Ovary (tissue), 9 donors: ENCODE measurements around the gene FAM20A. TPM values are rescaled to one million over a fixed set of nuclear protein-coding genes. Genes with fewer than 3 reads are reported as not detected.

Experiments used
- DNase-seq, 5 donors: peaks; one replicate each; pipeline ENCODE4 v3.0.0-alpha.2; 2019 to 2020
- H3K27ac ChIP-seq, 2 donors: fragments of 200-600 bp; one replicate each; pipeline versions ENCODE4 v1.5.1 to v1.8.0; 2019 to 2022
- H3K27me3 ChIP-seq: fragments of 200-600 bp; one replicate; pipeline ENCODE4 v1.8.0; 2022
- H3K36me3 ChIP-seq: fragments of 200-600 bp; sonication (generic); one replicate; pipeline ENCODE4 v1.5.1; 2019
- H3K4me1 ChIP-seq: one replicate; pipeline ENCODE4 v1.8.1; 2013; ENCODE audit warnings: mild to moderate bottlenecking, moderate library complexity; ENCODE audit not compliant: insufficient read depth
- H3K4me3 ChIP-seq: fragments of 200-600 bp; sonication (generic); one replicate; pipeline ENCODE4 v1.5.1; 2017
- H3K9me3 ChIP-seq, 2 donors: fragments of 200-600 bp in 1 of 2; sonication (generic) in 1 of 2; one replicate each; pipeline versions ENCODE4 v1.5.1 to v1.8.1; 2013 to 2019; ENCODE audit warnings: mild to moderate bottlenecking in 1 of 2, moderate library complexity in 1 of 2
- EP300 ChIP-seq: sonication (generic); formaldehyde crosslinking; IDR thresholded peaks from one replicate; pipeline ENCODE4 v1.6.1; 2017; ENCODE audit warnings: antibody characterized with exemption
- POLR2A ChIP-seq: fragments of 450-650 bp; IDR thresholded peaks from one replicate; pipeline ENCODE4 v1.6.1; 2017; ENCODE audit warnings: antibody characterized with exemption, mild to moderate bottlenecking, moderate library complexity
- WGBS, 3 donors: extraction: QIAGEN DNeasy Blood & Tissue Kit in 1 of 3; methylation state at CpG; one replicate each; pipeline versions ENCODE4 v1.1.5 to v1.1.7; 2013 to 2017; 5-methylcytosine and 5-hydroxymethylcytosine counted together
- intact Hi-C, 4 donors: fragments of 100-400 bp; cut with DNase I; formaldehyde crosslinking; loops; one replicate each; pipeline versions ENCODE4 v1.11.0 to v1.15.1; 2022 to 2023
- polyA plus RNA-seq, 2 donors: library from polyadenylated mRNA; stranded (reverse); fragments of 200-250 nt in 1 of 2; fragments of 350-450 nt in 1 of 2; fragmentation: Illumina TruSeq in 1 of 2; extraction: RNeasy Lipid Tissue Mini Kit (QIAGEN cat#74804) in 1 of 2; gene quantifications; one replicate each; pipeline ENCODE4 v1.2.3, GENCODE V29; 2013 to 2014
- total RNA-seq, 7 donors: library from RNA; depleted of rRNA in 2 of 7; stranded (reverse); fragments of >200 nt in 2 of 7; fragmentation: NEBNext Ultra II Directional in 3 of 7; extraction: Animal tissue kit (Norgen Biotek cat#: 25700) in 3 of 7; gene quantifications; one replicate each; pipeline versions ENCODE4 v1.1.0 to v1.2.4, GENCODE V29; 2016 to 2023
- TF ChIP-seq, protein P1 (sequence below), 3 donors: fragments of 450-650 bp in 2 of 3; fragments of 200-600 bp in 1 of 3; IDR thresholded peaks; one replicate each; pipeline versions ENCODE4 v1.5.1 to v1.8.0; 2016 to 2022; ENCODE audit warnings: antibody characterized with exemption in 3 of 3, mild to moderate bottlenecking in 1 of 3
- donor health status: DM: no; HTN: no; CAD: no; lungs with moderate emphysema.
- donor health status: DM: no; HTN: no; CAD: no.
- donor health status: Bipolar disorder and iron deficiency.
- donor health status: DM: yes; HTN: yes; CAD: no.
- donor health status: DM: no; HTN: no; CAD: no.
- donor health status: DM: yes; HTN: yes; CAD: no.

Gene FAM20A
- total and polyA plus RNA-seq, 9 donors: 4.9 to 75.8 (median 19.7) TPM

DNA sequence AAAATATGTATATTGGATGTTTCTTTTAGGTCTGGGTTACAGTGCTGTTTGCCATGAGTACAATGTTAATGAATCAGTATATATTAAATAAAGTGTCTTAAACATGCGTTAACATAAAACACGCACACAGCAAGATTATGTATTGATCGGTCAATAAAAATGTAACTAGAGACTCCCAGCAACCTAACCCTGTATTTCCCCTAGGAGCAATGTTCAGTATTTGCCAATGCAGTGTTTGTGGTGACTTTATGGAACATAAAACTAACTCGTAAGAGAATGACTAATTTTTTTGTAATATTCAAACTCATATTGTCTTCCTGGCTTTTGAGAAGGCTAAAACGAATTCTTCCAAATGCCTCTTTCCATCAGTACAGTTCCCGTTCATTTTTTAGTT is 66.5 kb downstream of the FAM20A start:
- Histone ChIP-seq H3K9me3 (no peaks in the 10 kb centered on the region), H3K36me3 (no peaks in the 10 kb centered on the region), H3K4me3 (no peak overlapping the region), H3K27me3 (no peaks in the 10 kb centered on the region), H3K27ac (no peak overlapping the region), H3K4me1 (no peaks in the 10 kb centered on the region)
- TF ChIP-seq POLR2A (no peak), EP300 (no peak)
- TF ChIP-seq, protein P1, sequence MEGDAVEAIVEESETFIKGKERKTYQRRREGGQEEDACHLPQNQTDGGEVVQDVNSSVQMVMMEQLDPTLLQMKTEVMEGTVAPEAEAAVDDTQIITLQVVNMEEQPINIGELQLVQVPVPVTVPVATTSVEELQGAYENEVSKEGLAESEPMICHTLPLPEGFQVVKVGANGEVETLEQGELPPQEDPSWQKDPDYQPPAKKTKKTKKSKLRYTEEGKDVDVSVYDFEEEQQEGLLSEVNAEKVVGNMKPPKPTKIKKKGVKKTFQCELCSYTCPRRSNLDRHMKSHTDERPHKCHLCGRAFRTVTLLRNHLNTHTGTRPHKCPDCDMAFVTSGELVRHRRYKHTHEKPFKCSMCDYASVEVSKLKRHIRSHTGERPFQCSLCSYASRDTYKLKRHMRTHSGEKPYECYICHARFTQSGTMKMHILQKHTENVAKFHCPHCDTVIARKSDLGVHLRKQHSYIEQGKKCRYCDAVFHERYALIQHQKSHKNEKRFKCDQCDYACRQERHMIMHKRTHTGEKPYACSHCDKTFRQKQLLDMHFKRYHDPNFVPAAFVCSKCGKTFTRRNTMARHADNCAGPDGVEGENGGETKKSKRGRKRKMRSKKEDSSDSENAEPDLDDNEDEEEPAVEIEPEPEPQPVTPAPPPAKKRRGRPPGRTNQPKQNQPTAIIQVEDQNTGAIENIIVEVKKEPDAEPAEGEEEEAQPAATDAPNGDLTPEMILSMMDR (IDR thresholded peaks at IDR 0.05): no peak
- intact Hi-C loops: loop anchor here in 2 of 4 donors (5.0 to 10.0 kb wide), 2 partner anchors 60 to 68 kb away; partner anchors contain the start of gene FAM20A (in 1 of the 2)
- no peak for DNase-seq
- WGBS, 3 donors: 83 to 87% (median 85%) methylated on average over 6 of the region's 6 CpGs

DNA sequence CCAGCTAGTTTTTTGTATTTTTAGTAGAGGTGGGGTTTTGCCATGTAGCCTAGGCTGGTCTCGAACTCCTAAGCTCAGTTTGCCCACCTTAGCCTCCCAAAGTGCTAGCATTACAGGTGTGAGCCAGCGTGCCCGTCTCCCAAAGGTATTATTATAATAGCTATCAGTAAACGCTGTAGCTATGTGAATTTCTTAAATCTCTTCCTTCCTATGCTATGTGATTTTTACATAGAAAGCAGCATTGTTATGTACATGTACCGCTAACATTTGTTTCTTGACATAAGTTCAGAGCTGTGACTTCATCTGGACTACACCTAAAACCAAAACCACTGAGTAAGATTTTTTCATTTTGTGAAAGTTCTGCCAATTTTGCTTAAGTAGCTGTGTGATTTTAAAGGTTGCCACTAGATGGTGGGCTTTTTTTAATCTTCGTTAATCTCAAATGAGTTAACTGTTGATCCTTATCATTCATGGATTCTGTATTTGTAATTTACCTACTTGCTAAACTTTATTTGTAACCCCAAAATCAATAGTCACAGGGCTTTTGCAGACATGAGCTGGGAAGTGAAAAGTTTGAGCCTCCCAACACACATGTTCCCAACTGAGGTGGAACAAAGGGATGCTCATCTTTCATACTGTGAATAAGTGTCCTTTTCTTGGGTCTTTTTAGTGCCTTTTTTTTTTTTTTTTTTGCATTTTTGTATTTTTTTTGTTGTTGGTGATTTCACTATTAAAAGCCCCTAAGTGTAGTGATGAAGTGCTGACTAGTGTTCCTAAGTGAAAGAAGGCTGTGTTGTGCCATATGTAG is 67.1 kb downstream of the FAM20A start:
- H3K36me3 ChIP-seq: no peaks in the 10 kb centered on the region
- no peaks in the 10 kb centered on the region for H3K9me3 ChIP-seq
- H3K4me1 ChIP-seq: no peaks in the 10 kb centered on the region
- H3K27me3 ChIP-seq: no peaks in the 10 kb centered on the region
- H3K4me3 ChIP-seq: no peak overlapping the region
- no peak for DNase-seq
- H3K27ac ChIP-seq: no peak overlapping the region
- TF ChIP-seq, protein P1 (IDR thresholded peaks at IDR 0.05): peak in 1 of 3 donors; percentile 20
- TF ChIP-seq POLR2A: no peak
- intact Hi-C loops: loop anchor here in 1 of 4 donors (10.0 kb wide), 1 partner anchor 61 kb away; no protein-coding TSS in a partner anchor
- WGBS, 3 donors: 67 to 72% (median 70%) methylated on average over 6 of the region's 6 CpGs

DNA sequence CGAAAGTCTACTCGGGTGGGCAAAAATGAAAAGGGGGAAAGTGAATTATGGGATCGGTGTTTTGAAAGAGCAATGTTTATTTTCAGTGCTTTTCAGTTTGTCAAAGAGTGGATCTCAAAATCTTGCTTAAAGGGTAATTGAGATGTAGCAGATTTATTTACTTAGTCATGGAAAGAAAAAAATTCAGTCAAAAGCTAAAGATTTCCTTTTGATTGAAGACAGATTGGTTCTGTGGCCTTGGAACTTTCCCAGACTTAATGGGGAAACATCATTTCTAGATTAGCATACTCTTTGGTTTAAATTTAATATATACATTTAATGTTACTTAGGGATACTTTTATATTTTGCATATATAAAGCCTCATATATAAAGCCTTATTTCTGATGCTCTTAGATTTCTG is 68.3 kb downstream of the FAM20A start:
- DNase-seq: no peak
- no peak overlapping the region for H3K27ac ChIP-seq
- H3K36me3 ChIP-seq: no peaks in the 10 kb centered on the region
- WGBS, 3 donors: 86 to 93% (median 89%) methylated on average over 3 of the region's 3 CpGs
- no peaks in the 10 kb centered on the region for H3K4me1 ChIP-seq
- intact Hi-C loops: loop anchor here in 1 of 4 donors (10.0 kb wide), 1 partner anchor 62 kb away; no protein-coding TSS in a partner anchor
- H3K4me3 ChIP-seq: no peak overlapping the region
- no peak for TF ChIP-seq EP300
- no peak for TF ChIP-seq POLR2A
- TF ChIP-seq, protein P1 (IDR thresholded peaks at IDR 0.05): no peak
- H3K27me3 ChIP-seq: no peaks in the 10 kb centered on the region
- no peaks in the 10 kb centered on the region for H3K9me3 ChIP-seq

DNA sequence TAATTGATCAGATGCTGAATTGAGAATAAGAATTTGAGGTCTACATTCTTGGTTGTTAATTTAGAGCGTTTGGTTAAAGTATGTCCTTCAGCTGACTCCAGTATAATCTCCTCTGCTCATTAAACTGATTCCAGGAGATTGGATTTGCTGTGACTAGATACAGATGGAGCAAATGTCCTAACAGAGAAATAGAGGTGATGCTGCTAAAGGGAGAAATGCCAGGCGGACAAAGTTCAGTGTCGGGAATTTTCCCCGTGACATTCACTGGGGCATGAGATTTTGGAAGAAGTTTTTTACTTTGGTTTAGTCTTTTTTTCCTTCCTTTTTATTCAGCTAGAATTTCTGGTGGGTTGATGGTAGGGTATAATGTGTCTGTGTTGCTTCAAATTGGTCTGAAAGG is 69.9 kb downstream of the FAM20A start:
- Histone ChIP-seq H3K4me1 (no peaks in the 10 kb centered on the region), H3K36me3 (no peaks in the 10 kb centered on the region), H3K27ac (no peak overlapping the region), H3K9me3 (no peaks in the 10 kb centered on the region), H3K4me3 (no peak overlapping the region), H3K27me3 (no peaks in the 10 kb centered on the region)
- intact Hi-C loops: loop anchor here in 1 of 4 donors (10.0 kb wide), 1 partner anchor 64 kb away; no protein-coding TSS in a partner anchor
- no peak for DNase-seq
- TF ChIP-seq, protein P1 (IDR thresholded peaks at IDR 0.05): no peak
- no peak for TF ChIP-seq EP300
- TF ChIP-seq POLR2A: no peak
- 82 to 87% (median 85%) methylated on average over 4 of the region's 4 CpGs for WGBS, 3 donors
